Naive B cell (primary cell): ENCODE data around the gene HARBI1. TPM values are rescaled to one million over a fixed set of nuclear protein-coding genes. Genes with fewer than 3 reads are reported as not detected.
"Not testable (repeated sequence)": the region's sequence is repeated elsewhere in the genome, so short reads cannot be mapped to it uniquely, and the experiment has no call there.

ENCODE experiments used
- ATAC-seq, 2 donors: fragments of 150-1000 bp; cut with Tn5 transposase; 2 replicates each; pipeline ENCODE4 v1.10.0; 2021; ENCODE audit warnings: low read depth in 2 of 2, mild to moderate bottlenecking in 2 of 2, moderate library complexity in 2 of 2
- DNase-seq: peaks from one replicate; pipeline ENCODE4 v3.0.0; 2022
- H3K27ac Mint-ChIP-seq, 6 donors: one replicate each; pipeline ENCODE4 v1.8.0; 2020 to 2022; ENCODE audit warnings: mild to moderate bottlenecking in 6 of 6, mixed read lengths in 6 of 6, moderate library complexity in 5 of 6, inconsistent platforms in 2 of 6
- H3K27me3 Mint-ChIP-seq, 3 donors: one replicate each; pipeline ENCODE4 v1.8.0; 2021 to 2022; ENCODE audit warnings: mixed read lengths in 3 of 3, mild to moderate bottlenecking in 1 of 3
- H3K36me3 Mint-ChIP-seq, 2 donors: one replicate each; pipeline ENCODE4 v1.8.0; 2020 to 2022; ENCODE audit warnings: mixed read lengths in 2 of 2, inconsistent platforms in 1 of 2, mild to moderate bottlenecking in 1 of 2
- H3K4me1 Mint-ChIP-seq, 3 donors: one replicate each; pipeline ENCODE4 v1.8.0; 2020 to 2022; ENCODE audit warnings: mixed read lengths in 3 of 3, inconsistent platforms in 1 of 3, mild to moderate bottlenecking in 1 of 3, moderate library complexity in 1 of 3
- H3K4me3 Mint-ChIP-seq, 8 donors: one replicate each; pipeline ENCODE4 v1.8.0; 2020 to 2022; ENCODE audit warnings: mild to moderate bottlenecking in 8 of 8, mixed read lengths in 8 of 8, moderate library complexity in 8 of 8, inconsistent platforms in 2 of 8
- H3K9me3 Mint-ChIP-seq, 7 donors: one replicate each; pipeline ENCODE4 v1.8.0; 2020 to 2022; ENCODE audit warnings: mixed read lengths in 7 of 7, mild to moderate bottlenecking in 5 of 7, inconsistent platforms in 2 of 7, moderate library complexity in 1 of 7
- polyA plus RNA-seq, 6 donors: library from polyadenylated mRNA; unstranded; fragments of 300-500 nt; fragmentation: Illumina TruSeq; gene quantifications; one replicate each; pipeline ENCODE4 v1.2.3, GENCODE V29; 2021; ENCODE audit warnings: low read depth in 6 of 6

The HARBI1 gene
- polyA plus RNA-seq, 6 donors from 2014 or later: 8.7 to 14.7 (median 11.8) TPM

GRCh38 chr11:46599340-46600193 lies 17.5 kb downstream of the HARBI1 start:
- no peaks in the 10 kb centered on the region for H3K27me3 Mint-ChIP-seq
- peaks cover 5 to 11% (median 8%) of the 10 kb centered on the region in 7 donors for H3K9me3 Mint-ChIP-seq
- H3K27ac Mint-ChIP-seq: peak overlapping the region in 1 of 6 donors; percentile 59
- peaks cover 7 to 10% of the 10 kb centered on the region in 2 donors for H3K36me3 Mint-ChIP-seq
- H3K4me1 Mint-ChIP-seq: peaks cover 9 to 13% (median 13%) of the 10 kb centered on the region in 3 donors
- H3K4me3 Mint-ChIP-seq: peak overlapping the region in 1 of 8 donors; percentile 63
- DNase-seq (no peak), ATAC-seq (no peak)

GRCh38 chr11:46597609-46598219 lies 19.3 kb downstream of the HARBI1 start:
- H3K27me3 Mint-ChIP-seq: no peaks in the 10 kb centered on the region
- peaks cover 13 to 18% (median 17%) of the 10 kb centered on the region in 3 donors for H3K4me1 Mint-ChIP-seq
- H3K27ac Mint-ChIP-seq: peak overlapping the region in 1 of 6 donors; percentile 61
- no peak for DNase-seq
- no peak for ATAC-seq
- H3K36me3 Mint-ChIP-seq: no peaks in the 10 kb centered on the region
- no peaks in the 10 kb centered on the region for H3K9me3 Mint-ChIP-seq
- H3K4me3 Mint-ChIP-seq: peak overlapping the region in 1 of 8 donors; percentile 46

GRCh38 chr11:46597155-46597554 lies 19.9 kb downstream of the HARBI1 start:
- H3K4me3 Mint-ChIP-seq: peak overlapping the region in 1 of 8 donors; percentile 46
- no peaks in the 10 kb centered on the region for H3K9me3 Mint-ChIP-seq
- ATAC-seq: no peak
- H3K4me1 Mint-ChIP-seq: peaks cover 18 to 24% (median 20%) of the 10 kb centered on the region in 3 donors
- DNase-seq: no peak
- H3K27ac Mint-ChIP-seq: no peak overlapping the region
- H3K27me3 Mint-ChIP-seq: no peaks in the 10 kb centered on the region
- no peaks in the 10 kb centered on the region for H3K36me3 Mint-ChIP-seq

- H3K36me3 Mint-ChIP-seq: no peaks in the 10 kb centered on the region
- peak overlapping the region in 3 of 8 donors; percentile 50 to 94 (median 90) for H3K4me3 Mint-ChIP-seq
- H3K4me1 Mint-ChIP-seq: peaks cover 22 to 36% (median 31%) of the 10 kb centered on the region in 3 donors
- no peaks in the 10 kb centered on the region for H3K27me3 Mint-ChIP-seq
- no peaks in the 10 kb centered on the region for H3K9me3 Mint-ChIP-seq
- H3K27ac Mint-ChIP-seq: peak overlapping the region in 1 of 6 donors; percentile 95
- no peak for DNase-seq
- ATAC-seq: no peak
Observed at GRCh38 chr11:46594785-46595184, 22.2 kb downstream of the HARBI1 start.

- ATAC-seq (no peak), DNase-seq (no peak)
- peaks cover 22 to 36% (median 34%) of the 10 kb centered on the region in 3 donors for H3K4me1 Mint-ChIP-seq
- no peaks in the 10 kb centered on the region for H3K9me3 Mint-ChIP-seq
- H3K27me3 Mint-ChIP-seq: no peaks in the 10 kb centered on the region
- H3K27ac Mint-ChIP-seq: peak overlapping the region in 5 of 6 donors; percentile 89 to 97 (median 95)
- no peaks in the 10 kb centered on the region for H3K36me3 Mint-ChIP-seq
- peak overlapping the region; percentile 90 to 99 (median 98) for H3K4me3 Mint-ChIP-seq
Observed at GRCh38 chr11:46594374-46594700, 22.7 kb downstream of the HARBI1 start.

- Mint-ChIP-seq H3K4me1 (peaks cover 22 to 40% (median 36%) of the 10 kb centered on the region in 3 donors), H3K4me3 (peak within 1 kb of the TSS; percentile 90 to 99 (median 98)), H3K27me3 (no peaks in the 10 kb centered on the region), H3K27ac (peak within 1 kb of the TSS; percentile 89 to 97 (median 95)), H3K9me3 (no peaks in the 10 kb centered on the region), H3K36me3 (no peaks in the 10 kb centered on the region)
- DNase-seq (peak; percentile 76), ATAC-seq (peak; percentile 89 to 92)
Observed at GRCh38 chr11:46593550-46594373, 23.3 kb downstream of the HARBI1 start, which contains the start of gene AMBRA1. TSS of gene AMBRA1 (minus strand) at chr11:46594023. CDS start at chr11:46548380, 45,643 bp downstream.

- Mint-ChIP-seq H3K9me3 (no peaks in the 10 kb centered on the region), H3K4me1 (peaks cover 30 to 55% (median 42%) of the 10 kb centered on the region in 3 donors), H3K36me3 (no peaks in the 10 kb centered on the region), H3K27me3 (no peaks in the 10 kb centered on the region), H3K4me3 (peak overlapping the region in 7 of 8 donors; percentile 2 to 71 (median 41)), H3K27ac (peak overlapping the region in 4 of 6 donors; percentile 0 to 21 (median 9))
- no peak for DNase-seq
- ATAC-seq: no peak
Observed at GRCh38 chr11:46590740-46591605, 26.1 kb downstream of the HARBI1 start.

- H3K27me3 Mint-ChIP-seq: no peaks in the 10 kb centered on the region
- ATAC-seq (no peak), DNase-seq (no peak)
- H3K4me3 Mint-ChIP-seq: peak overlapping the region in 1 of 8 donors; percentile 67
- H3K27ac Mint-ChIP-seq: no peak overlapping the region
- no peaks in the 10 kb centered on the region for H3K36me3 Mint-ChIP-seq
- H3K9me3 Mint-ChIP-seq: no peaks in the 10 kb centered on the region
- peaks cover 25 to 52% (median 37%) of the 10 kb centered on the region in 3 donors for H3K4me1 Mint-ChIP-seq
Observed at GRCh38 chr11:46588915-46589314, 28.1 kb downstream of the HARBI1 start.

GRCh38 chr11:46588131-46588530 lies 28.9 kb downstream of the HARBI1 start:
- no peaks in the 10 kb centered on the region for H3K36me3 Mint-ChIP-seq
- peaks cover 23 to 47% (median 29%) of the 10 kb centered on the region in 3 donors for H3K4me1 Mint-ChIP-seq
- DNase-seq: no peak
- no peak for ATAC-seq
- peak overlapping the region in 2 of 6 donors; percentile 55 to 92 for H3K27ac Mint-ChIP-seq
- H3K9me3 Mint-ChIP-seq: no peaks in the 10 kb centered on the region
- H3K27me3 Mint-ChIP-seq: no peaks in the 10 kb centered on the region
- no peak overlapping the region for H3K4me3 Mint-ChIP-seq

GRCh38 chr11:46583513-46583912 lies 33.5 kb downstream of the HARBI1 start:
- H3K9me3 Mint-ChIP-seq: not testable (repeated sequence)

GRCh38 chr11:46582588-46582987 lies 34.4 kb downstream of the HARBI1 start:
- no peak overlapping the region for H3K27ac Mint-ChIP-seq
- no peak for DNase-seq
- H3K9me3 Mint-ChIP-seq: peaks cover 0 to 3% (median 0%) of the 10 kb centered on the region in 7 donors
- ATAC-seq: no peak
- H3K36me3 Mint-ChIP-seq: peaks cover 0 to 8% of the 10 kb centered on the region in 2 donors
- H3K4me1 Mint-ChIP-seq: peaks cover 23 to 29% (median 25%) of the 10 kb centered on the region in 3 donors
- H3K4me3 Mint-ChIP-seq: no peak overlapping the region
- no peaks in the 10 kb centered on the region for H3K27me3 Mint-ChIP-seq

More at GRCh38 chr11:46583513-46583912, 33.5 kb downstream of the HARBI1 start:
- H3K4me1 Mint-ChIP-seq: peaks cover 28 to 34% (median 30%) of the 10 kb centered on the region in 3 donors
- H3K4me3 Mint-ChIP-seq, H3K27ac Mint-ChIP-seq, ATAC-seq, DNase-seq, H3K27me3 Mint-ChIP-seq, H3K36me3 Mint-ChIP-seq: not testable (repeated sequence)

- H3K9me3 Mint-ChIP-seq: peaks cover 0 to 3% (median 0%) of the 10 kb centered on the region in 7 donors
- no peak overlapping the region for H3K27ac Mint-ChIP-seq
- no peaks in the 10 kb centered on the region for H3K27me3 Mint-ChIP-seq
- no peak for ATAC-seq
- peaks cover 0 to 4% of the 10 kb centered on the region in 2 donors for H3K36me3 Mint-ChIP-seq
- H3K4me1 Mint-ChIP-seq: peaks cover 27 to 44% (median 40%) of the 10 kb centered on the region in 3 donors
- DNase-seq: no peak
- H3K4me3 Mint-ChIP-seq: no peak overlapping the region
Observed at GRCh38 chr11:46577058-46577457, 40.0 kb downstream of the HARBI1 start.
